T-helper 1 cell treated with Interleukin-12 subunit alpha and Interleukin-12 subunit beta and Interleukin-4 antibody, amounts not matched to agents 30 ng/mL and 1 ng/mL, for 36 hours (primary cell): ENCODE results near the gene HSPA1B. TPM values are rescaled to one million over a fixed set of nuclear protein-coding genes. Genes with fewer than 3 reads are reported as not detected.
"Not testable (repeated sequence)": the region's sequence is repeated elsewhere in the genome, so short reads cannot be mapped to it uniquely, and the experiment has no call there.

Source experiments
- intact Hi-C: fragments of 100-400 bp; cut with micrococcal nuclease; formaldehyde crosslinking; loops from one replicate; pipeline ENCODE4 v1.15.1; 2024
- total RNA-seq: library from RNA; stranded (reverse); gene quantifications from 2 replicates; pipeline ENCODE4 v1.2.3, GENCODE V29; 2022

Gene HSPA1B
- total RNA-seq, 1 donor from 2014 or later, result 82.7 TPM

- intact Hi-C loops, result no loop called here
These were observed 23.4 kb downstream of the HSPA1B start for GRCh38 chr6:31850765-31851484.

- intact Hi-C loops, result no loop called here
These were observed 23.9 kb downstream of the HSPA1B start for GRCh38 chr6:31851485-31851832.

- intact Hi-C loops, result not testable (repeated sequence)
These were observed 24.6 kb downstream of the HSPA1B start for GRCh38 chr6:31851980-31852718.

DNA sequence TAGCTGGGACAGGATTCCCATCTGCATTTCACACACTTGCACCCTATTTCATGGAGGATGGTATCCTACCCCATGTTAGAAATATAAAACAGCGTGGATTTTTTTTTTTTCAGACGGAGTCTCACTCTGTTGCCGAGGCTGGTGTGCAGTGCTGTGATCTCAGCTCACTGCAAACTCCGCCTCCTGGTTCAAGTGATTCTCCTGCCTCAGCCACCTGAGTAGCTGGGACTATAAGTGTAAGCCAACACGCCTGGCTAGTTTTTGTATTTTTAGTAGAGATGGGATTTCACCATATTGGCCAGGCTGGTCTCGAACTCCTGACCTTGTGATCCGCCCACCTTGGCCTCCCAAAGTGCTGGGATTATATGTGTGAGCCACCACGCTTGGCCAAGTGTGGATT is 30.2 kb downstream of the HSPA1B start:
- intact Hi-C loops, result not testable (repeated sequence)

DNA sequence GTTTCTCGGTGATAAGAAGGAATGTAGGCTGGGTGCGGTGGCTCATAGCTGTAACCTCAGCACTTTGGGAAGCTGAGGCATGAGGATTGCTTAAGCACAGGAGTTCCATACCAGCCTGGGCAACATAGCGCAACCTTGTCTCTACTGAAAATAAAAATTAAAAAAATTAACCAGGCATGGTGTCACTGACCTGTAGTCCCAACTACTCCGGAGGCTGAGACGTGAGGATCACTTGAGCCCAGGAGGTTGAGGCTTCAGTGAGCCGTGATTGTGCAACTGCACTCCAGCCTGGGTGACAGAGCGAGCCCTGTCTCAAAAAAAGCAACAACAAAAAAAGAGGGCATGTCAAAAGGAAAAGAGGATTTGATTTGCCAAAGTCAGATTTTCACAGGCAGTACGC is 31.2 kb downstream of the HSPA1B start:
- intact Hi-C loops, result no loop called here

DNA sequence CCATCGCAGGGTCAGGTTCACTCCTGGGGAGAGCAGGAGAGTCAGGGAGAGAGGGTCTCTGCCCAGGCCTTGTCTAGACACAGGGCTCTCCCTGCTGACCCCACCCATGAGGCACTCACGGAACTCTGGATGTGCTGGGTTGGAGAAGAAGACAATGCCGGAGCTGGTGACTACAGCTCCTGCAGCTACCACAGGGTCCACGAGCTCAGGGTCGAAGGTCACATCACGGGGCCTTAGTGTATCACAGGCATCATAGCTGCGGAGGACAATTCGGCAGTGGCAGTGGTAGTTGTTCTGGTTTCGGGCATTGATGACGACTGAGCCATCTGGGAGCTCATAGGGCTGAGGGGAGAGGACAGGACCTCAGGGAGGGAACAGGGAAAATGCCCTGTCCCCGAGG is 32.4 kb downstream of the HSPA1B start:
- intact Hi-C loops, result no loop called here

- intact Hi-C loops, result no loop called here
These were observed 32.8 kb downstream of the HSPA1B start for GRCh38 chr6:31860349-31860748.

GRCh38 chr6:31861150-31861549 is 33.6 kb downstream of the HSPA1B start:
- intact Hi-C loops, result no loop called here

DNA sequence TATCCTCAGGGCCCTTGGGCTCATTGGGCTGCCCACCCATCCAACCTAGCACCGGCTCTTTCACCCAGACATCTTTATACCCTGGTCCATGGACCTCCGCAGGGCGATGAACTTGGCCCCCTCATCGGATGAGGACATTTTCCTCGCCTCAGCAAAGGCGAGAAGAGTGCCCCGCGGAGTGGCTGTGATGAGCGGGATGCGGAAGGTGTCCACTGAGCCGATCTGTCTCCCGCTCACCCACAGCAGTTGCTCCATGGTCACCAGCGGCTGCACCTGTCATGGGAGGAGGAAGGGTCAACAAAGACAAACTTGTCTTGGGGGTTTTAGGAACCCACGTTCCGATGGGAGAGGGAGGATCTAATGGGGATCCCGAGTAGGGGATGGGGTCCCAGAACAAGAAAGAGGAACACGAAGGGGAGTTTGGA is 34.4 kb downstream of the HSPA1B start:
- intact Hi-C loops, result loop anchor here (1.0 to 2.0 kb wide), 6 partner anchors 27 to 665 kb away; partner anchors contain the start of genes PRRC2A, SKIC2 and VARS1

- intact Hi-C loops, result loop anchor here (1.0 to 2.0 kb wide), 12 partner anchors 28 to 665 kb away; partner anchors contain the start of genes ABHD16A, BAG6, EHMT2 and NFKBIL1
These were observed 35.1 kb downstream of the HSPA1B start, which contains the start of gene NEU1 for GRCh38 chr6:31862344-31863235. Gene NEU1 (minus strand): TSS chr6:31862821. CDS start chr6:31862776, 45 bp downstream.

- intact Hi-C loops, result not testable (repeated sequence)
These were observed 36.6 kb downstream of the HSPA1B start for GRCh38 chr6:31864123-31864562.

DNA sequence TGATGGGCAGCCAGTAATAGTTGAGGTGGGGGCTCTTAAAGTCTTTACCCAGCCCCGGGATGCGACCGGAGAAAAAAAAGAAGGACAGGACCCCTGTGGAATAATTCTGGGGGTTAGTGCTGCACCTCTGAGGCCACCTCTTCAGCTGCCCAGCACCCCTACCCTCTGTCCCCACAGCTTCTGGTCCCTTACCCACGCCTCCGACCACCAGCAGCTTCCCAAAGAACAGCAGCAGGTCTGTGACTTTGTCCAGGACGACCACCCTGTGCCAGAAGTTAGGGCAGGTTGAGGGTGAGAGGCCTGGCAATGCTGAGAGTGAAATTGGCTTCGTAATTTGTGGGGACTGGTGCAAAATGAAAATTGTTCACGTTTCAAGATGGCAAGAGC is 37.3 kb downstream of the HSPA1B start:
- intact Hi-C loops, result no loop called here

- intact Hi-C loops, result no loop called here
These were observed 37.9 kb downstream of the HSPA1B start for GRCh38 chr6:31865205-31866118.

DNA sequence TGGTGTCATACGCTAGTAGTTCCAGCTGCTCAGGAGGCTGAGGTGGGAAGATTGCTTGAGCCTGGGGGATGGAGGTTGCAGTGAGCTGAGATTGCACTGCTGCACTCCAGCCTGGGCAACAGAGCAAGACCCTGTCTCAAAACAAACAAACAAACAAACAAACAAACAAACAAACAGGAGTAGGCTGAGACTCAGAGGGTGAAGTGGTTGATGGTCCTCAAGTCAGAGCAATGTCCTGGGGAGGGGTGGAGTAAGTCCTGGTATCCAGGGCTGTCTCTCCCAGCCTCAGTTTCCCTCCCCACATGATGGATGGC is 41.1 kb downstream of the HSPA1B start:
- intact Hi-C loops, result not testable (repeated sequence)

DNA sequence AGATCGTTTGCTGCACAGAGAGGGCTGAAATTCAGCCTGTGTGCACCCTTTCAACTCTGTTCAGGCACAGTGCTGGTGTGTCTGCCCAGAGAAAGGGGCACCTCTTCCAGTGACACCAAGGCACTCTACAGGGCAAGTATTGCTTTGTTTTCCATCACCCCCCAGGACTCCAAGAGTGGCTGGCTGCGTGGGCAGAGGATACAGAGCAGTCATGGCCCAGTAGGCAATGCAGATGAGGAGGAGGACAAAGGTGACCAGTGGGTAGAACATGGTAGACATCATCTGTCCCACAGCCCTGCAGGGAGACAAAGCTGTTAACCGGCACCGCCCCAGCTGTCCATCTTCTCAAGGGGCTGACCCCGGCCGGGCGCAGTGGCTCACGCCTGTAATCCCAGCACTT is 41.8 kb downstream of the HSPA1B start:
- intact Hi-C loops, result no loop called here

GRCh38 chr6:31870385-31870921 is 42.9 kb downstream of the HSPA1B start:
- intact Hi-C loops, result no loop called here

DNA sequence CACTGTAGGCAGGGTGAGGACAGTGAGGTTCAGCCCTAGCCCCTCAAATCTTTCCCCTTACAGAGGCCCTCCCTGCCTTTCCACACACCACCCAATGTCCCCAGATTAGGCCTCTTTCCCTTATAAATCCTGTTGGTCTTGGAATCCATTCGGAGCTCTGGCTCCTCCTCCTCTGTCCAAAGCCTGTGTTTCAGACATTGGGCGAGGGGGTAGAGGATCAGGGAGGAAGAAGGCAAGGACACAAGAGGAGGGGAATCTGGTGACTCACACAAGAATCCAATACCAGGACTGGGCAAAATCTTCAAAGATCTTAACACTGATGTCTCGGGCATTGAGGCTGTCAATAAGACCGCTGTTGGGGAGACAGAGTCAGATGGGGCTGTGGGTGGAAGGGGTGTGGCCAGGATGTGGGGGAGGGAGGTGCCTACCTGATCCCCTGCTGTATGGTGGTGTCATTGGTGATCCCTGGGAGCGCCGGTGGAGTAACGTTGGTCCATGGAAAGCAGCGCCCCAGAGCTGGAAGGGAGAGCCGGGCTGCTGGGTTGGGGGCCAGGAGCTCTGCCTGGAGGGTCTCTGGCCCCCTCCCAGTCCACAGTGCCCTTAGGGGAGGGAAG is 43.6 kb downstream of the HSPA1B start:
- intact Hi-C loops, result no loop called here

DNA sequence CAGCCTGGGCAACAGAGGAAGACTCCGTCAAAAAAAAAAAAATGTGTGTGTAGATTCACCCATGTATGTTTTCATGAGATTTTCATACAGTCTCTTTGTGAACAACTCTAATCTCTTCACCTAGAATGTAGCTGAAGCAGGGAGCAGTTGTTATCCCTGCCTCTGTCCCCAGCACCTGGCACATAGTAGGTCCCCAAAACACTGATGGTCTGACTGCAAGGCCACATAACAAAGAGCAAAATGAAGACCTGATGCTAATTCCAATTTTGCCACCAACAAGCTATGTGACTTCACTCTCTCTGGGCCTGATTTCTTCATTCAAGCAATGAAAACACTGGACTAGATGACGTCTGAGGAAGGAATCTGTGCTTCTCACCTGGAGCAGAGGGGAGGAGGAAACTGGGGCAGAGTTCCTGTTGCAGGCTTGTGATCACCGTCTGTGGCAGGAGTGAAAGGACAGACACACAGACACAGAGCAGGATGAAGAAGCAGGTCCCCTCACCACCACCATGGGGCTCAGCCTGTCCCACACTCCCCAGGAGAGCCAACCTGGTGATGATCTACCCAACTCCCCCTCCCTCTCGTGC is 46.6 kb downstream of the HSPA1B start:
- intact Hi-C loops, result no loop called here

DNA sequence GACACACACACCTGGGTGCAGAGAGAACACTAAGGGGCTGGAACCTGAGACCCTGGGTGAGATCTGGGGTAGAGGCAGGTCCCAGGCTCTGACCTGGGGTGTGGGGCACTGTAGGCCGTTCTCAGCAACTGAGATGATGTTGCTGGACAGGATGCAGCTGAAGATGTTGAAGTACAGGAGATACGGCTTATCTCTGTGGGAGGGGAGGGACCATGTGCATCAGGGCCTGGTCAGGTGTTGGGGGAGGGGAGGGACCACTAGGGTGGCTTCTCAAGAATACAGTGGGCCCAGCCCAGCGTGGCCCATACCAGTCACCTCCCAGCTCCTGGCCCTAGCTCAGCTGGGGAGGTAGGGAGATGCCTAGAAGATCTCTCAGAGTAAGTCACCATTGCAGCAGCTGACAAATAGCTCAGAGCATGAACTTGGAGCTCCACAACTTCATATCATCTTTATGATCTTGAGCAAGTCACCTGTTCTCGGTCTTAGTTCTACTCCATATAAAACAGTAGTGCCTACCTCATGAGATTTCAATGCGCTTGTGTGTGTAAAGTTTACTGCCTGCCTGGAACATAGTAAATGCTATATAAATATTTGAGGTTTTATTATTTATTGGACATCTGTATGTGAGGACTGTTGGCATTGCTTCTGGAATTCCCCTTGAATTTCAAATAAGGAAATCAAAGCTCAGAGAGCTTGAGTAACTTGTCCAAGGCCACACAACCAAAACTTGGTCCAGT is 47.5 kb downstream of the HSPA1B start:
- intact Hi-C loops, result no loop called here
